SKM-1 treated with dmso at 0.1 percent for 144 hours (cell line): Measurements from ENCODE around the gene PREX1.
"Not testable (repeated sequence)": the region's sequence is repeated elsewhere in the genome, so short reads cannot be mapped to it uniquely, and the experiment has no call there.

Experiments
- DNase-seq: peaks from one replicate; lab custom pipeline; 2025; ENCODE audit not compliant: unreplicated experiment; lab: John Stamatoyannopoulos, UW

Gene PREX1

DNA sequence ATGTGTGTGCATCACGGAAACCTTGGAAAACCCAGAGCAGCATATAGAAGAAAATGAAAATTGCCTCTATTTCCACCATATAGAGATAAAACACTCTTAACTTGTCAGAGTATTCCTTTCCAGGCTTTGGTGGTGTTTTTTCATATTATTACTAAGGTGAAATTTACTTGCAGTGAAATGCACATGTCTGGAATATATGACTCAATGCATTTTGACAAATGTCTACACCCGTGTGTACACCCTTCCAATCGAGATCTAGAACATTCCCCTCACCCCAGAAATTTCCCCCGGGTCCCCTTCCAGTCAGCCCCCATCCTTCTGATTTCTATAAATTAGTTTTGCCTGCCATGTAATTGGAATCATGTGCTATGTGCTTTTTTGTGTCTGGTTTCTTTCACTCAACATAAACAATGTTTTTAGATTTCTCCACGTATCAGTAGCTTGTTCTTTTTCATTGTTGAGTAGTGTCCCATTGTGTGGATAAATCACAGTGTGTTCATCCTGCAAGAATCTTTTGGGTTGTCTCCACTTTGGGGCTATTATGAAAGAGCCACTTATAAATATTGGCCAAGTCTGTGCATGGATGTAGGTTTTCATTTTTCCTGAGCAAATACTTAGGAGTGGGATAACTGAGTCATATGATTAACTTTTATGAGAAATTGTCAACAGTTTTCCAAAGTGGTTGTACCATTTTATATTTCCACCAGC lies 19.9 kb upstream of the PREX1 start:
- no peak for DNase-seq

- DNase-seq, result peak; percentile 55
Measured at GRCh38 chr20:48846516-48847492, 19.0 kb upstream of the PREX1 start.

DNA sequence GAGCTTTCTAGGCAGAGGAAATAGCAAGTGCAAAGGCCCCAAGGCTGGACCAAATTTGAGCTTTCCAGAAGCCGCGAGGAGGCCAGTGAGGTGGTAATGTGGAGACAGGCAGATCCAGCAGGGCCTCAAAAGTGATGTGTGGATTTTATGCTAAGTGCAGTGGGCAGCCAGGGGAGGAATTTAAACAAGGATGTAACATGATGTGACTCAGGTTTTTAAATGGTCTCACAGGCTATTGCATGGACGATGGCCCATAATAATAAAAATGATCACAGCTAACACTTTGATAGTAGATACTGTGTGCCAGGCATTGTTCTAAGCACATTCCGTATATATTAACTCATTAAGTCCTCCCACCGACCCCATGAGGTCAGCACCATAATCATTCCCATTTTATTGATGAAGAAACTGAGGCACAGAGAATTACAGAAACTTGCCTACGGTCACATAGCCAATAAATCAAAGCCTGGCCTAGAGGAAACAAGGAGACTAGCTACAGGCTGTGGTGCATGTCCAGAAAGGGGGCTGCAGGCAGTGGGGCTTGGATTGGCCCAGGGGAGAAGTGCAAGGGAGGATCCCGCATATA lies 18.0 kb upstream of the PREX1 start:
- DNase-seq, result no peak

DNA sequence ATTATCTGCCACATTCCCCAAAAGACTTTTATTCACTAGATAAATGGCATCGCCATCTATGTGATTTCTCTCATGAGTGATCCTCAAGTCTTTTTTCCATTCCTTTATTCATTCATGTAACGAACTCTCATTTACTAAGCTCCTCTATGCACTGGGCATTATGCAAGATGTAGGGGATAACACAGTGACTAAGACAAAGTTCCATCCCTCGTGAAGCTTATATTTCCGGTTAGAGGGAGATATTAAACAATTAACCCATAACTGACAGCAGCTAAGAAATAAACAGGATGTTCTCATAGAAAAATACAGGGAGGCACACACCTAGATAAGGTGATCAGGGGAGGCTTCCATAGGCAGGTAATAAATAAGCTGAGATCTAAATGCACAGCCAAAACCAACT lies 17.2 kb upstream of the PREX1 start:
- DNase-seq, result no peak

- not testable (repeated sequence) for DNase-seq
Measured at GRCh38 chr20:48843896-48844295, 16.1 kb upstream of the PREX1 start.

DNA sequence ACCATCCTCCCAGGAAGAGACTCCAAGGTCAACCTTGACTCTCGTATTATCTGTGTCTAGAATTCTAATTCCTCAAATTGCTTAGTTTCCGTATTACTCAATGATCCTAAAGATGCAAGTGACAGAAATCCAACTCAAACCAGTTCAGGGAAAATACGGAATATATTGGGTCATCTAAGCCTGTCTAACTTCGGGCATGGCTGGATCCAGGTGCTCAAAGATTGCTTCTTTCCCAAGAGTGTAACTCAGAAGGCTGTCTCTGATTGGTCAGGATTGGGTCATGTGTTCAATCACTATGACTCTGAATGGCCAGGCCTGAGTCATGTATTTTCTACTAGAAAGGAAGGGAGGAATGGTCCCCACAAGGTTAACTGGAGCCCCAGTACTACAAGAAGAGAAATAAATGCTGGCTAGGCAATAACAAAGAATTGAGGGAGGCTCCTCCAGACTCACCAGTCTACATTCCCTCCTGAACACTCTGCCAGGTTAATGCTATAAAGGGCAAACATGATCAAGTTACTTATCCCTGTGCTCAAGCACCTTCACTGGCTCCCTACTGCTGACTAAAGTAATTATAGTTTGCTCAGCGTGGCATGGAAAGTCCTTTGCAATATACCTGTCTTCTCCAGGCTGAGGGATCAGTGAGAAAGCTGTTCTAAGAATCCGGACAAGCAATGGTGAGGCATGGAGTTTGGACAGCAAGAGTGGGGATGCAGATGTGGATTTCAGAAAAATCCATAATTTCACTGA lies 15.4 kb upstream of the PREX1 start:
- DNase-seq, result no peak

DNA sequence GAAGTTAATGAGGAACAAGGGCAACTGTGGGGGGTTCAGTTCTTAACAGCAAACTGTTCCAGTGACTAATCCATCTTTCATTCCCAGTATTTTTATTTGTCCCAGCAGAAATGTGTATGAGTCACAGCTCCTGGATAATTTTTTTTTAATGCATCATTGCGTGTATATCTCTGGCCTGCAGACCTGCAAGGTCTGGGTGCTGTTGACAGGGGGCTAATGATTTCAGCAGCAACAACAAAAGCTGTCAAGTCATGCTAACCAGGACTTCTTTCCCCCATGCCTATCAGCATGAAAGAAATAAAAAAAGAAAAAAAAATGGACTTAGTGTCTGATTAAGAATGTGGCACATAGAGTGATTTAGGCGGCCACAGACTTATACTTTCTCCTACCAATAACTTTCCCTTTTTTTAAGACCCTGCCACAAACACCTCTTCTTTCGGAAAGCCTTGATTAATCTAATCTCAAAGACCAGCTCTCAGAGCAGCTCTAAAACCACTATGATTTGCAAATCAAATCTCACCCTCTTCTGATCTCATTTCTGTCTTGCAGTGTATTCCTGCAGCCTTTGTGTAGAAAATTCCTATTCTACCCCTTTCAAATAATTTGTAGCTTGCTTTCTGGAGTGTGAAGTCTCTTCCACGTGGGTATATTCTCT lies 14.2 kb upstream of the PREX1 start:
- no peak for DNase-seq

DNA sequence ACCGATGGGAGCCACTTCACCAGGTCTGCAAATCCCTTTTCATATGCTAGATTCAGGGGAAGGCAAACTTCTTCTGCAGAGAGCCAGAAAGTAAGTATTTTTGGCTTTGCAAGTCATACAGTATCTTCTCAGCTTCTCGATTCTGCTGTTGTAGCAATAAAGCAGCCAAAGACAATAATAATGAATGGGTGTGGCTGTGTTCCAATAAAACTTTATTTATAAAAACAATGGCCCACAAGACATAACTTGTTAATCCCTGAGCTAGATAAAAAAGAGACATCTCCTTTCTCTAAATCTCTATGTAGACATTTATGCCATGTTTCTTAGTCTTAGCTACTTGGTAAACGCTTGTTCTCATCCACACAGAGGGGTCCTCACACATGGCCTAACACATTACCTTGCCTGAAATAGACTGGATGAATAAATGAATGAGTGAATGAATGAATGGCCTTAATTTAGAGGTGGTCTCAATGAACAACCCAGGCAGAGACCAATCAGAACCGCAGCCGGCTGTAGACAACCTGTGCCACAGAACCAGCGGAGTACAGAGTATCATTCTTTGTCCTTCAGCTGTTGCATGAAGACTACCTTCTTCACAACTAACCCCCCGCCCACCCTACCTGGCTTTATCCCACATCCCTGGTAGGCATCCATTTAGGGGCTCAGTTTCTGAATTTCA lies 13.5 kb upstream of the PREX1 start:
- DNase-seq, result no peak

GRCh38 chr20:48839154-48839917 lies 11.5 kb upstream of the PREX1 start:
- no peak for DNase-seq

DNA sequence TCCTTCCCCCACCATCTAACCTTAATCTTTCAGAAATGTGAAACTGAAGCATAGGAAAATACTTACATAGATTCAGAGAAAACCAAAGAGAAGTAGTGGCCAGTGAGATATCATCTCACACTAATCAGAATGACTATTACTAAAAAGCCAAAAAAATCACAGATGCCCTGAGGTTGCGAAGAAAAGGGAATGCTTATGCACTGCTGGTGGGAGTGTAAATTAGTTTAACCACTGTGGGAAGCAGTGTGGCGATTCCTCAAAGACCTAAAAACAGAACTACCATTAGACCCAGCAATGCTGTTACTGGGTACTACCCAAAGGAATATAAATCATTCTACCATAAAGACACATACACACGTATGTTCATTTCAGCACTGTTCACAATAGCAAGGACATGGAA lies 9.2 kb upstream of the PREX1 start:
- DNase-seq, result no peak

DNA sequence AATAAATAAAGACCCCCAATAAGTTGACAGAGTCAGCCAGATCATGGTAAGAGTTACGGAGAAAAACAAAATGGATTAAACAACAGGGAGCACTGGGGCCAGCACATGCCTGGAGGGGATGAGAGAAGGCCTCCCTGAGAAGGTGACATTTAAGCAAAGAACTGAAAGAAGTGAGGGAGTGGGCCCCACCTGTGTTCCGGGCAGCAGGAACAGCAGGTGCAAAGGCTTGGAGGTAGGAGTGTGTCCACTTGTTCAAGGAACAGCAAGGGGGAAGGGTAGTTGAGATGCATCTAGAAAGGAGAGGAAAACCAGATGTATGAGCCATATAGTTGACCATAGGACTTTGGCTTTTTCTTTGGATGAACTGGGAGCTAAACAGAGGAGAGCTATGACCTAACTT lies 7.6 kb upstream of the PREX1 start:
- no peak for DNase-seq

DNA sequence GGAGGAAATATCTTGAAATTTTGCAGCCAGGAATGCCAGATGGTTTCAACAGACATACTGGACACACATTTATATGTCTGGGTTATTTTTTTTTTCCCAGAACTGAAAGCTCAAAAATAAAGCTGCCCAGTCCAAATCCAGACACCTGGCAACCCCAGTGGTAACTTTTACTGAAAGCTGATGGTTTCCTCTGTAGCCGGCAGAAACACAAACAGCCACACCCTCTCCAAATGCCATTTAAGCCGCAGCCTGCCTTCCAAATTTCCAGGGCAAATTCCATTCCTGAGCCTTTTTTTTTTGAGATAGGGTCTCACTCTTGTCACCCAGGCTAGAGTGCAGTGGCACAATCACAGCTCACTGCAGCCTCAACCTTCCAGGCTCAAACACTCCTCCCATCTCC lies 6.5 kb upstream of the PREX1 start:
- no peak for DNase-seq

DNA sequence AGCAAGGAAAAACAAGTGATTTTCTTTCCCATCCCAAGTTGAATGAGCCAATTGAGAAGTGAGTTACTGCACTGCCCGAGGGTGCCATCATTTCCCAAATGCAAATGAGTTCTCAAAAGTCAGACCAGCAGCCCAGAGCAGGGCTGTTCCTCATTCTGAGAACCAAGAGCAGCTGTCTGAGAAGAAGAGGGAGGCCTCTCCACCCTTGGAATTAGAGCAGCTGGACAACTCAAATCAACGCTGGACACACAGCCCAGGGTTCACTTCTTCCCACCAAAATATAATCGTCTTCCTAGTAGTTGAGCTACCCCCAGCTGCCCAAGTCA lies 4.6 kb upstream of the PREX1 start:
- peak; percentile 9 for DNase-seq

GRCh38 chr20:48831718-48832404 lies 4.1 kb upstream of the PREX1 start:
- DNase-seq, result no peak

DNA sequence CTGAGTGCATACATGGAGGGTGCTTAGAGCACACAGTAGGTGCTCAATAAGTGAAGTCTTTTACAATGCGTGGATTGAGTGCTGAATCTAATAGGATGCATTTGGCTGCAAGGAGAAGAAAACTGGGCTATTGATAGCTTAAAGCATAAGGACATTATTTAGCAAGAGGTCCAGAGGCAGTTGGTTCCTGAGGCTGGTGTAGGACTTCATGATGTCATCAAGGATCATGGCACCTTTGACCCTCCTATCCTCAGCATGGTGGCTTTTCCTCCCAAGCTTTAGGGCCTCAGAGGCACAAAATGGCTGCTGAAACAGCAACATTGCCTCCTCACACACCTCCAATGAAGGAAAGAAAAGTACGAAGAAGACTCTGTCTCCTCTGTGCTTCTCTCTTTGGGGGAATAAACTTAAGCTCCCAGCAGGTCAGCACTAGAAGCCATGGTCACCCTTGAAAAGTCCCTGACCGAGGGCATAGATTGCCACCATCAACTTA lies 3.1 kb upstream of the PREX1 start:
- no peak for DNase-seq

DNA sequence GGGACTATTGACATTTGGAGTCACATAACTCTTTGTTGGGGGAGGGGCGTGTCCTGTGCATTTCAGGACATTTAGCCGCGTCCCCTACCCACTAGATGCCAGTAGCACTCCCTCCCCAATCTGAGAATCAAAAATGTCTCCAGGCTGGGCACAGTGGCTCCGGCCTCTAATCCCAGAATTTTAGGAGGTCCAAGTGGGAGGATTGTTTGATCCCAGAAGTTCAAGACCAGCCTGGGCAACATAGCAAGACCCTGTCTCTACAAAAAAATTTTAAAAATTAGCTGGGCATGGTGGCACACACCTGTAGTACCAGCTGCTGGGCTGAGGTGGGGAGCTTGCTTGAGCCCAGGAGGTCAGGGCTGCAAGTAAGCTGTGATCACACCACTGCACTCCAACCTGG lies 2.1 kb upstream of the PREX1 start:
- no peak for DNase-seq

GRCh38 chr20:48828734-48829460 lies 1.1 kb upstream of the PREX1 start:
- DNase-seq, result no peak
